Urinary bladder (tissue), 4 donors: ENCODE data around the gene ROR1. TPM values are rescaled to one million over a fixed set of nuclear protein-coding genes. Genes with fewer than 3 reads are reported as not detected.

Experiments
- DNase-seq: peaks from one replicate; pipeline ENCODE4 v3.0.0-alpha.2; 2015; ENCODE audit errors: extremely low spot score
- H3K27ac ChIP-seq: one replicate; pipeline ENCODE4 v1.5.1; 2013; ENCODE audit warnings: low read depth, mild to moderate bottlenecking, moderate library complexity
- H3K36me3 ChIP-seq: one replicate; pipeline ENCODE4 v1.6.1; 2013; ENCODE audit warnings: mild to moderate bottlenecking, moderate library complexity; ENCODE audit not compliant: insufficient read depth
- H3K4me1 ChIP-seq: one replicate; pipeline ENCODE4 v1.6.1; 2013; ENCODE audit warnings: mild to moderate bottlenecking, moderate library complexity; ENCODE audit not compliant: insufficient read depth
- H3K4me3 ChIP-seq: one replicate; pipeline ENCODE4 v1.5.1; 2013; ENCODE audit warnings: low read depth, low read length
- WGBS: extraction: QIAGEN DNeasy Blood & Tissue Kit; methylation state at CpG from one replicate; pipeline ENCODE4 v1.1.7; 2013; 5-methylcytosine and 5-hydroxymethylcytosine counted together
- polyA plus RNA-seq: library from polyadenylated mRNA; stranded (reverse); fragments of 200-250 nt; gene quantifications from one replicate; pipeline ENCODE4 v1.2.3, GENCODE V29; 2013
- total RNA-seq: library from RNA; depleted of rRNA; stranded (reverse); fragments of >200 nt; gene quantifications from one replicate; pipeline ENCODE4 v1.2.3, GENCODE V29; 2014
- donor health status: healthy with polysubstance abuse.
- donor health status: healthy.

ROR1 gene
- total and polyA plus RNA-seq, 2 donors = 5.9 to 33.2 TPM

DNA sequence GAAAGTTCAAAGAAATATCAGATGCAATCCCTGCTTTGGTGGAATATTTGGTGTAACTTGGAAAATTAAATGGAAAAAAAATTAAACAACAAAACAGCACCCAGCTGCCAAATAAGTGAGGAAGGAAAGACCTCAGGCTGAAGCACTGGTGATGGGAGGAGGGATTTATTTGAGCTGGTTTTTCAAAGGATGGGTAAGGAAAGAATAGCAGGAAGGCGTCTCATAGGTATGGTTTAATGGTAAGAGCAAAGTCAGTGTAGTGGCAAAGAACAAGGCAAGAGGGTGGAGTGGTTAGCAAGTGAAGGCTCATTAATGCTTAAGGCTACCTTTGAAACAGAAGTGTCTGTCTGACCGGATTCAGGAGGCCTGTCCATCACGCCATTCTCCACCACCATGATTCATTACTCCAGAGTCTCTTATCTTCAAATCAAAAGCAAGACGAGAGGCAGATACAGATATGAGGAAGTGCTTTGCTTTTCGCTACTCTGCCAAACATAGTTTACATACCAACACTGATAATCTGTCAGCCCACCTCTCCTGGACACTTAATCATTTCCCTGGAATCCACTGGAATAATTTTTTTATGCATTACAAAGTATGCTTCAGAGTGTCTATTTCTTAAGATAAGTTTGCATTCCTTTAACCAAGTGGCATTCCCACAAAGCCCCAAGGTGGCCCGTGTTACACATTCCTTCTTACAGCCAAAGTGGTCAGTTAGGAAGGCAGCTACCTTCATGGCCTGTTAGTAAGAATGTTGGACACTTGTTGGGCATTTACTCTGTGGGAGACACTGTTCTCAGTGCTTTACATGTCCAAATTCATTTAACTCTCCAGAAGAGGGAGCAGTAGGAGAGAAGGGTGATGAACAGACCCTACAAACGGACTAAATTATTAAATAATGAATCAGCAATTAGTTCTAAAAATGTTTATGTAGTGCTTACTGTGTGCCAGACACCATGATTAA is 146.6 kb downstream of the ROR1 start:
- Histone ChIP-seq H3K4me1 (no peaks in the 10 kb centered on the region), H3K36me3 (no peaks in the 10 kb centered on the region), H3K4me3 (no peak overlapping the region), H3K27ac (no peak overlapping the region)
- 61% methylated on average over 7 of the region's 7 CpGs for WGBS
- no peak for DNase-seq

DNA sequence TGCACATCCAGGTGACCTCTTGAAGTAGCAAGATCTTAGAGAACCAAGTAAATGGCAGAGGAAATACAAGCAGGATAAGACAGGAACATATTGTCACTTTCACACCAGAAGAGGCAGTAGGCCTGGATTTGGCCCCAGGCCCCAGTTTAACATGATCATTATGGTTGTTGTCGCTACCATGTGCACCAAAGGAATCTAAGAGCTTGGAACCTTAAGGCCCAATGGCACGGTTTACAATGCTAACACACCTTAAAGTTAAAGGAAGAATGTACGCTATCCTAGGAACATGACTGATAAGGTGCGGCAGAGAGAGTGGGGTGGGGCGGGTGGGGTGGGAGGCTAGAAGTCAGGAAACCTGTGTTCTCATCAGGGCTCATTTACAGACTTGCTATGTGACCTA is 147.5 kb downstream of the ROR1 start:
- Histone ChIP-seq H3K36me3 (no peaks in the 10 kb centered on the region), H3K27ac (no peak overlapping the region), H3K4me3 (no peak overlapping the region), H3K4me1 (no peaks in the 10 kb centered on the region)
- 92% methylated on average over 5 of the region's 5 CpGs for WGBS
- DNase-seq = no peak

DNA sequence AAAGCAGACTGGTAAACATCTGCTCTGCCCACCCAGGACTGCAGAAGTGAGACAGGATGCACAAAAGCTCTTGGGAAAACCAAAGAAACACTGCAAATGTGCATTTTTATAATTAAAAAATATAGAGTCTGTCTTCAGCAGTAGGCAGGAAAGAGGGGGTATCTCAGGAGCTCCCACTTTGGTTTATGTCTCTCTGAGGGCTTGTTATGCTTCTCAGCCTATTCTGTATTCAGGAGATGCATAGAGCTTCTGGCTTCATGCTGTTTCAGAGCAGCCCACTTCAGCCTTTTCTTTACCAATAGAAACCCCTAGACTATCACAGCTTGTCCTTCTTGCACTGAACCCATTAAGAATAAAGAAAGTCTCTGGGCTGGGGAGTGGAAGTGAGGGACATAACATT is 148.0 kb downstream of the ROR1 start:
- no peak overlapping the region for H3K27ac ChIP-seq
- no peak for DNase-seq

DNA sequence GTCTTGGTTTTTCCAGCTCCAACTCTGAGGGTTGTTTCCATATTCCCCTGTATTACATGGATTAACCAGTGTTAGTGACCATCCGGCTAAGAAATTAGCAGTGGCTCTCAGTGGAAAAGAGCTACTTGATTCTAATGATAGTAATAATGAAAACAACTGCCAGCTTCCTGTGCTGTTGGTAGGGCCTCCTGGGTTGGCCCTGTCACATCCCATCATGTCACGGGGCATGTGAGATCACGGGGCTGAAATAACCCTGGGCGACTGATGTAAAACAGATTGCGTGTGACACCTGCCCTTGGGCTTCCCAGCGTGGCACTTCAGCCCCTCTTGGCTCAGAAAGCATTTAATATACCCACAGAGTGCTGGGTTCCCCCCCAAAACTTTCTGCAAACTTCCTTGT is 149.0 kb downstream of the ROR1 start:
- 91% methylated on average over 6 of the region's 6 CpGs for WGBS
- Histone ChIP-seq H3K36me3 (no peaks in the 10 kb centered on the region), H3K27ac (no peak overlapping the region), H3K4me1 (no peaks in the 10 kb centered on the region), H3K4me3 (no peak overlapping the region)
- DNase-seq = no peak

More for the DNA sequence above, 148.0 kb downstream of the ROR1 start:
- Histone ChIP-seq H3K36me3 (no peaks in the 10 kb centered on the region), H3K4me3 (no peak overlapping the region), H3K4me1 (no peaks in the 10 kb centered on the region)

DNA sequence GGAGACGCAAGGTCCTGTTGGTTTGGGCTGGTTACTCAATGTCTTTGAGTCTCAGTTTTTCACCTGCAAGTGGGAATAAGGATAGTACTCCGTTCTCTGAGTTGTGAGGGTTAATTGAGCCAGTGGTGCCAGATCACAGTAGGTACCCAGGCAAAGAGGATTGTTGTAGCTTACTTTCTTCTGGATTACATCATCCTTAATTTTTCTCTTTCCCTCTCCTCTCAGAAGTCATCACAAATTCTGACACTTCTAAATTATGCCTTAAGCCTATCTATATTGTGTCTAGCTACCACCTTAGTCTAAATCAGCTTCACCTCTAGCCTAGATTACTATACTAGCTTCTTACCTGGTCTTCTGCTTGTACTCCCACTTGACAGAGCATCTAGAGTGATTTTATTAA is 149.5 kb downstream of the ROR1 start:
- H3K4me1 ChIP-seq = no peaks in the 10 kb centered on the region
- WGBS = 96% methylated on average over 2 of the region's 2 CpGs
- H3K27ac ChIP-seq = no peak overlapping the region
- H3K4me3 ChIP-seq = no peak overlapping the region
- DNase-seq = no peak
- no peaks in the 10 kb centered on the region for H3K36me3 ChIP-seq

DNA sequence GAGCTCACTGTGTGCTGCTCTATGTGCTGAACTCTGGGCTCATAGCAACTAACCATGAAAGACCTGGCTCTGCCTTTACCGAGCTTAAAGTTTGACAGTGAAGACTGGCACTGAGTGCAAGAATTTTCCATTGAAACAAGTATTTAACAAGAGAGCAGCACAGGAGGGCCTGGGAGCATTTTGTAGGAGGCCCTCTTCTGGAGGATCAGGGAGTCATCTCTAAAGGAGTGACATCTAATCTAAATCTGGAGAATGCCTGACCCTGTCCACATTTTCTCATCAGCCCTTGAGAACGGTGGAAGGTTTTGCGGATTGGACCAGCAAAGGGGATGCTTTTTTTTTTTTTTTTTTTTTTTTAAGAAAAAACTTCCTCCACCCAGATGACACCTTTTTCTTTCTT is 150.8 kb downstream of the ROR1 start:
- Histone ChIP-seq H3K36me3 (no peaks in the 10 kb centered on the region), H3K27ac (no peak overlapping the region), H3K4me3 (no peak overlapping the region), H3K4me1 (no peaks in the 10 kb centered on the region)
- WGBS = 90% methylated on average over 3 of the region's 3 CpGs
- DNase-seq = no peak

DNA sequence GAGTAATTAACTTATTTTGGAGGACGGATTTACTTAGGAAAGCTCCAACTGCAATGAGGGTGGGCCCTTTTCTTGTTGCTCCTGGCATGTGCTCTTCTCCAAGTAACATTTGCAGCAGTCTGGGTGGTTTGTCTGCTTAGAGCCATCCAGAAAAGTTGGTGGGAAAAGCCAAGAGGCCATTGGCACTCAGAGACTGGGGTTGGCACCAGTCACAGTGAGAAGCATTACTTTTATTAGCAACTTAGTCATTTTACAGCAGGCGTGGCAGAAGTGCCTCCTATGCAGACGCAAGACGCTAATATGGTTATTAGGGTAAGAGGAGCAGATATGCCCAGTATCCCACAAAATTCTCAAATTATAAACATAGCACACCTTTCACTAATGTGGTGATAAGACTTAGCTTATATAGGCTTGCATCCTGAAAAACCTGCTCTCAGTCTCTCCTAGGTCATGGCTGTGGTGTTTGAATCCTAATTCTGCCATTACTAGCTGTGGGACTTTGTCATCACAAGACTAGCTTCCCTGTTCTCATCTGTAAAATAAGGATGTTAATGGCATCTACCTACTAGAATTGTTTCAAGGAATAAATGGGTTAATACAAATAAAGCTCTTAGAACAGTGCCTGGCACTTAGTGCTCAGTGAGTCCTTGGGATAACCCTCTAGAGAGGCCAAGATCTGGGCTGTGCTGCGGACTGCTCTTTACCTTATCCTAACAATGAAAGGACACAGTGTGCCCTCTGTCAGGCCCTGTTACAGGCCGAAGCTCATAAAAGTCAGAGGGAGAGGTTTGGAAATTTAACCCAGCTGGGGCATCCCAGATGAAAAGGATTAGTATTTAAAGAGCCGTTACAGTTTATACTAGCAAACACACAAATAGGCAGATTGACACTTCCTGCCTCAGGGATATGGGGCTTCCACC is 154.6 kb downstream of the ROR1 start:
- no peak for DNase-seq

DNA sequence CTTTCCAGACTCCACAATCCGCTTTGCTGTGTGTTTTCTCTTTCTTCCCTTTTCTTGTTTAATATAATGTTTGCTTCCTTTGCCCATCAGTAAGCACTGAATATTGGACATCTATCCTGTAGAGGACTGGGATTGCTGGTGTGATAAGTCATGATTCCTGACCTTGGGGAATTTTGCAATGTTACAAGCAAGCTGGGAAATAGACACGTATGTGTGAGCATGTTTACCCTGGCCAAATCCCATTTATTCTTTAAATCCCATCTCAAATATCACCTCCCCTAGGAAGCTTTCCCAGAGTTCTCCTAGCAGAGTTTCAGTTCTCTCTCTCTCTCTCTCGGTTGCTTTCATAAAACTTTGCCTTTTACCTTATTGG is 155.3 kb downstream of the ROR1 start:
- no peak for DNase-seq
- Histone ChIP-seq H3K36me3 (no peaks in the 10 kb centered on the region), H3K4me1 (no peaks in the 10 kb centered on the region), H3K27ac (no peak overlapping the region), H3K4me3 (no peak overlapping the region)
- 72% methylated on average over 3 of the region's 3 CpGs for WGBS

More for the DNA sequence above, 154.6 kb downstream of the ROR1 start:
- Histone ChIP-seq H3K4me1 (no peaks in the 10 kb centered on the region), H3K36me3 (no peaks in the 10 kb centered on the region), H3K27ac (no peak overlapping the region), H3K4me3 (no peak overlapping the region)
- 46% methylated on average over 7 of the region's 7 CpGs for WGBS

DNA sequence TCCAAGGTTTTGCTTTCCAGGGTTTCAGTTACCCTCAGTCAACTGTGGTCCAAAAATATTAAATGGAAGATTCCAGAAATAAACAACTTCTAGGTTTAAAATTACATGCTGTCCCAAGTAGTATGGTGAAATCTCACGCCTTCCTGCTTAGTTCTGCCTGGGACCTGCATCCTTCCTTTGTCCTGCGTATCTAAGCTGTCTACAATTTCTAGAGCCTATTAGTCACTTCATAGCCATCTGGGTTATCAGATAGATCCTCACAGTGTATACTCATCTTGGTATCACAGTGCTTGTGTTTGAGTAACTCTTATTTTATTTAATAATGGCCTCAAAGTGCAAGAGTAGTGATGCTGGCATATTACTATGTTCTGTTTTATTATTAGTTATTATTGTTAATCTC is 157.7 kb downstream of the ROR1 start:
- no peak for DNase-seq
- H3K4me3 ChIP-seq = no peak overlapping the region
- 92% methylated on average over 2 of the region's 2 CpGs for whole genome bisulfite sequencing
- H3K4me1 ChIP-seq = no peaks in the 10 kb centered on the region
- H3K27ac ChIP-seq = no peak overlapping the region
- H3K36me3 ChIP-seq = no peaks in the 10 kb centered on the region

DNA sequence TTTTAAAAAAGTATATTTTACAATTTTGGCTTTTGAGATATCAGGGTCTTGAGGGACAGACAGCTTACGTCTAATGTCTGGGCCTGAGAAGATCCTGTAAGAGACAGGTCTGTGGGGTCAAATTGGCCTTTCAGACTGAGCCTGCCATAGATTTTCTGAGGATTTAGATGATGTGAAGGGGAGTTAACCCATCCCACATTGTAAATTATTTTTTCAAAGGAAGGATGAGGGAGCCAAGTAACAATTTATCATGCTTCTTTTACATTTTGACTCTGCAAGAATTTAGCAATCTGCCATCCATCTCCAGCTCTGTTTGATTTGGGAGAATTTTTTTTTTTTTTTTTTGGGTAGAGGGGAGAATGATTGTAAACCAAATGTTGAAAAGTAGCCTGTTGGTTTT is 160.9 kb downstream of the ROR1 start:
- DNase-seq = no peak
- Histone ChIP-seq H3K36me3 (no peaks in the 10 kb centered on the region), H3K4me1 (no peaks in the 10 kb centered on the region), H3K27ac (no peak overlapping the region), H3K4me3 (no peak overlapping the region)
- 90% methylated on average over 1 of the region's 1 CpG for WGBS

DNA sequence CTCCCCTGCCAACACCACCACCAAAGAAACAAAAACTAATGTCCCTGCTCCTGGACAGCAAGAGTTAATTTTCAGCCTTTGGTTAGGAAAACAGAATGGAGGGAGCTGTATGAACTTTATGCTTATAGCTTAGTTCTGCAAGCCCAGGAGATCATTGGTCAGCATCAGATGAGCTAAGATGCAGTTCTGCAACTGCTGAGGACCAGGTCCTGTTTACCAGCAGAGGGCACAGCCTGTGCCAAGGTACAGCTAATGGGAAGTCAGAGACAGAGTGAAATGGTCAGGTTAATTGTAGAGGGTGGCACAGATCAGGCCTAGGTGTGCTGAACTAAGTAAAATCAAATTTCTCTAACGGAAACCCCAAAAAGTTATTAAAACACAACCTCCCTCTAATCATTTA is 161.3 kb downstream of the ROR1 start:
- no peak overlapping the region for H3K4me3 ChIP-seq
- no peak overlapping the region for H3K27ac ChIP-seq
- no peaks in the 10 kb centered on the region for H3K4me1 ChIP-seq
- WGBS = 84% methylated on average over 1 of the region's 1 CpG
- DNase-seq = no peak
- H3K36me3 ChIP-seq = no peaks in the 10 kb centered on the region

DNA sequence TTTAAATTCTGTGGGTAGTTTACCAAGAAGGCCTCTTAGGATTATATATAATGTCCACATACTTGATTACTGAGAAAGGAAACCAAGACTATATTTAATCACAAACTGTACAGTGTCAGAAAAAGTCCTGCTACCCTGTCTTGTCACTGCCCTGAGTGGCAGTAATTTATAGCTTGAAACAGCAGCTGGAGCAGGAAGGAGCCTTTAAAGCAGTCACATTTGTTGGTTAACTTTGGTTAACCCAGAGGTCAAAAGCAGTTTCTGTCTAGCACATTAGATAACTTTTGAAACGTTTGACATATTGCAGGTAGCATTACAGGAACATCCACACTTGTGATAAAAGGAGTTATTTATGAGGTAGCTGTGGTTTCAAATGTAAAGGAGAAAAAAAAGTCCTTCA is 161.7 kb downstream of the ROR1 start:
- 34% methylated on average over 1 of the region's 1 CpG for WGBS
- H3K4me3 ChIP-seq = no peak overlapping the region
- no peak for DNase-seq
- no peaks in the 10 kb centered on the region for H3K36me3 ChIP-seq
- H3K4me1 ChIP-seq = no peaks in the 10 kb centered on the region
- H3K27ac ChIP-seq = no peak overlapping the region

DNA sequence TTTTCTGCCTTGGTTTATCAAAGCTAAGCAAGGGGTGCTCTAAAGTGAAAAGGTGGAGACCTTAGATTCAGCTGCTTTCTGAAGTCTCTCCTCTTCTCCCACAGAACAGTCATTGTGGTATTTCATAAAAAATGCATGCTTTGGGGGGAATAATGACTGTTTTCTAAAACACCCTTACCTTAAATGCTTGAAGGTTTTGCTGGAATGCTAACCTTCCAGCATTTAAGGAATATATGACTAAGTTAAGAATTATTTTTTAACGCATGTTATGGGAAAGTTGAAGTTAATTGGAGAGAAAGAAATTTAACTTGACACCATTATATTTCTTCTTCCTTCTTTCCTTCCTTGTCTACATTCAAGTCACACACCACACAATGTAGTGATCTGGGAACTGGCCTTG is 162.5 kb downstream of the ROR1 start:
- H3K36me3 ChIP-seq = no peaks in the 10 kb centered on the region
- no peaks in the 10 kb centered on the region for H3K4me1 ChIP-seq
- DNase-seq = no peak
- no peak overlapping the region for H3K4me3 ChIP-seq
- WGBS = 100% methylated on average over 1 of the region's 1 CpG
- H3K27ac ChIP-seq = no peak overlapping the region

DNA sequence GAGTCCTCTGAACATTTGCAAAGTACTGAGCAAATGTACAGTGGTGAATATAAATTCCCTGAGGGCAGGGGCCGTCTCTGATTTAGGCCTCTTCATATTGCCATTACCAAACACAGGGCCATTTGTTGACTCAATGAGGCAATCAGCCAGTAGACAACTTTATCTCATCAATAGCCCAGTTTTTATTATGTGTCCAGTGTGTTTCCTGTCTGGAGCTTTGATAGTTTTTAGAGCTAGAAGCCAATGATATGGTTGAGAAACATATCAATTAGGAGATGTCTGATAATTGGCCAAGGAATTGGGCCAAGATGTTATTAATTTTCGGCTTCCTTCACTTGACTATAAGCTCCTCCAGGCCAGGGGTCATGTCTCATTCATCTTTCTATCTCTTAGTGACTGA is 163.0 kb downstream of the ROR1 start:
- H3K27ac ChIP-seq = no peak overlapping the region
- 70% methylated on average over 2 of the region's 2 CpGs for WGBS
- DNase-seq = no peak
- no peaks in the 10 kb centered on the region for H3K4me1 ChIP-seq
- H3K4me3 ChIP-seq = no peak overlapping the region
- H3K36me3 ChIP-seq = no peaks in the 10 kb centered on the region
